Activated naive CD8-positive, alpha-beta T cell treated with anti-CD3 and anti-CD28 coated beads for 36 hours (primary cell): ENCODE measurements around the gene FAM209B. TPM values are rescaled to one million over a fixed set of nuclear protein-coding genes. Genes with fewer than 3 reads are reported as not detected.

ENCODE experiments used
- DNase-seq: peaks from one replicate; pipeline ENCODE4 v3.0.0; 2021
- H3K27ac Mint-ChIP-seq: one replicate; pipeline ENCODE4 v1.8.0; 2022; ENCODE audit warnings: mild to moderate bottlenecking, moderate library complexity, mixed read lengths
- H3K27me3 Mint-ChIP-seq: one replicate; pipeline ENCODE4 v1.8.0; 2022; ENCODE audit warnings: mild to moderate bottlenecking, mixed read lengths
- H3K36me3 Mint-ChIP-seq: one replicate; pipeline ENCODE4 v1.8.0; 2021; ENCODE audit warnings: mild to moderate bottlenecking, mixed read lengths
- H3K4me1 Mint-ChIP-seq: one replicate; pipeline ENCODE4 v1.8.0; 2021; ENCODE audit warnings: mixed read lengths
- H3K4me3 Mint-ChIP-seq: one replicate; pipeline ENCODE4 v1.8.0; 2022; ENCODE audit warnings: mild to moderate bottlenecking, moderate library complexity, mixed read lengths
- H3K9me3 Mint-ChIP-seq: one replicate; pipeline ENCODE4 v1.8.0; 2022; ENCODE audit warnings: mixed read lengths
- total RNA-seq, 2 experiments: library from RNA; stranded (reverse); gene quantifications; one replicate each; pipeline ENCODE4 v1.2.3, GENCODE V29; 2021

FAM209B gene
- total RNA-seq, 2 experiments from 2014 or later: 0.60 TPM; not detected in 1

GRCh38 chr20:56570832-56571231 lies 37.8 kb downstream of the FAM209B start:
- no peak overlapping the region for H3K27ac Mint-ChIP-seq
- no peaks in the 10 kb centered on the region for H3K36me3 Mint-ChIP-seq
- H3K9me3 Mint-ChIP-seq: no peaks in the 10 kb centered on the region
- peaks cover 14% of the 10 kb centered on the region for H3K27me3 Mint-ChIP-seq
- DNase-seq: no peak
- H3K4me3 Mint-ChIP-seq: no peak overlapping the region
- no peaks in the 10 kb centered on the region for H3K4me1 Mint-ChIP-seq

GRCh38 chr20:56572172-56572571 lies 39.1 kb downstream of the FAM209B start:
- Mint-ChIP-seq H3K27me3 (peaks cover 18% of the 10 kb centered on the region), H3K9me3 (no peaks in the 10 kb centered on the region), H3K27ac (no peak overlapping the region), H3K4me3 (no peak overlapping the region), H3K4me1 (no peaks in the 10 kb centered on the region), H3K36me3 (no peaks in the 10 kb centered on the region)
- no peak for DNase-seq

GRCh38 chr20:56573986-56574385 lies 40.9 kb downstream of the FAM209B start:
- no peaks in the 10 kb centered on the region for H3K36me3 Mint-ChIP-seq
- no peaks in the 10 kb centered on the region for H3K9me3 Mint-ChIP-seq
- peaks cover 18% of the 10 kb centered on the region for H3K27me3 Mint-ChIP-seq
- H3K27ac Mint-ChIP-seq: no peak overlapping the region
- no peak for DNase-seq
- no peak overlapping the region for H3K4me3 Mint-ChIP-seq
- H3K4me1 Mint-ChIP-seq: no peaks in the 10 kb centered on the region

GRCh38 chr20:56574531-56575142 lies 41.6 kb downstream of the FAM209B start:
- Mint-ChIP-seq H3K27ac (no peak overlapping the region), H3K36me3 (no peaks in the 10 kb centered on the region), H3K9me3 (no peaks in the 10 kb centered on the region), H3K27me3 (peaks cover 18% of the 10 kb centered on the region), H3K4me1 (no peaks in the 10 kb centered on the region), H3K4me3 (no peak overlapping the region)
- DNase-seq: no peak

GRCh38 chr20:56575157-56575556 lies 42.1 kb downstream of the FAM209B start:
- no peak overlapping the region for H3K4me3 Mint-ChIP-seq
- H3K27me3 Mint-ChIP-seq: peaks cover 16% of the 10 kb centered on the region
- no peak for DNase-seq
- no peak overlapping the region for H3K27ac Mint-ChIP-seq
- no peaks in the 10 kb centered on the region for H3K36me3 Mint-ChIP-seq
- H3K4me1 Mint-ChIP-seq: no peaks in the 10 kb centered on the region
- no peaks in the 10 kb centered on the region for H3K9me3 Mint-ChIP-seq

GRCh38 chr20:56575961-56576360 lies 42.9 kb downstream of the FAM209B start:
- Mint-ChIP-seq H3K36me3 (no peaks in the 10 kb centered on the region), H3K4me3 (no peak overlapping the region), H3K9me3 (no peaks in the 10 kb centered on the region), H3K27me3 (peaks cover 13% of the 10 kb centered on the region), H3K4me1 (no peaks in the 10 kb centered on the region), H3K27ac (no peak overlapping the region)
- no peak for DNase-seq

- Mint-ChIP-seq H3K27me3 (peaks cover 18% of the 10 kb centered on the region), H3K27ac (no peak overlapping the region), H3K36me3 (no peaks in the 10 kb centered on the region), H3K4me3 (no peak overlapping the region), H3K9me3 (no peaks in the 10 kb centered on the region), H3K4me1 (no peaks in the 10 kb centered on the region)
- no peak for DNase-seq
Measured at GRCh38 chr20:56579301-56579710, 46.3 kb downstream of the FAM209B start.

GRCh38 chr20:56580226-56580625 lies 47.2 kb downstream of the FAM209B start:
- no peak overlapping the region for H3K4me3 Mint-ChIP-seq
- no peak for DNase-seq

GRCh38 chr20:56581701-56582100 lies 48.7 kb downstream of the FAM209B start:
- Mint-ChIP-seq H3K27me3 (peaks cover 5% of the 10 kb centered on the region), H3K36me3 (no peaks in the 10 kb centered on the region), H3K27ac (no peak overlapping the region), H3K4me3 (no peak overlapping the region), H3K9me3 (no peaks in the 10 kb centered on the region), H3K4me1 (no peaks in the 10 kb centered on the region)
- DNase-seq: no peak

More at GRCh38 chr20:56580226-56580625, 47.2 kb downstream of the FAM209B start:
- H3K36me3 Mint-ChIP-seq: no peaks in the 10 kb centered on the region
- no peaks in the 10 kb centered on the region for H3K9me3 Mint-ChIP-seq
- peaks cover 12% of the 10 kb centered on the region for H3K27me3 Mint-ChIP-seq
- H3K4me1 Mint-ChIP-seq: no peaks in the 10 kb centered on the region
- H3K27ac Mint-ChIP-seq: no peak overlapping the region

GRCh38 chr20:56582542-56582941 lies 49.5 kb downstream of the FAM209B start:
- H3K4me1 Mint-ChIP-seq: no peaks in the 10 kb centered on the region
- H3K4me3 Mint-ChIP-seq: no peak overlapping the region
- no peak for DNase-seq
- H3K27me3 Mint-ChIP-seq: peaks cover 5% of the 10 kb centered on the region
- no peak overlapping the region for H3K27ac Mint-ChIP-seq
- H3K9me3 Mint-ChIP-seq: no peaks in the 10 kb centered on the region
- no peaks in the 10 kb centered on the region for H3K36me3 Mint-ChIP-seq

- Mint-ChIP-seq H3K4me3 (no peak overlapping the region), H3K9me3 (no peaks in the 10 kb centered on the region), H3K36me3 (no peaks in the 10 kb centered on the region), H3K27ac (no peak overlapping the region), H3K4me1 (no peaks in the 10 kb centered on the region), H3K27me3 (peaks cover 5% of the 10 kb centered on the region)
- DNase-seq: no peak
Measured at GRCh38 chr20:56584916-56585315, 51.9 kb downstream of the FAM209B start.

Other genes starting within 250 kb of the FAM209B start
- gene FAM210B, start 174.3 kb upstream of the FAM209B start, total RNA-seq: 1 to 10 TPM; 5.0 to 5.2 TPM
- 10 to 100 TPM; 83.6 to 85.1 TPM for gene AURKA, start 141.0 kb upstream of the FAM209B start, total RNA-seq
- 10 to 100 TPM; 66.4 to 69.8 TPM for gene CSTF1, start 140.6 kb upstream of the FAM209B start, total RNA-seq
- 1 to 10 TPM; 3.0 to 3.4 TPM for gene CASS4, start 121.0 kb upstream of the FAM209B start, total RNA-seq
- 10 to 100 TPM; 70.3 to 76.3 TPM for gene RTF2, start 64.6 kb upstream of the FAM209B start, total RNA-seq
- under 1 TPM; 0.24 to 0.62 TPM for gene FAM209A, start 8.5 kb upstream of the FAM209B start, total RNA-seq
- gene TFAP2C, start 96.1 kb downstream of the FAM209B start, total RNA-seq: not detected